Glutamatergic neuron (in vitro differentiated cells): ENCODE measurements around the gene RHO. TPM values are rescaled to one million over a fixed set of nuclear protein-coding genes. Genes with fewer than 3 reads are reported as not detected.

Experiments
- DNase-seq: peaks from one replicate; pipeline ENCODE4 v3.0.0; 2022
- H3K27ac Mint-ChIP-seq: one replicate; pipeline ENCODE4 v1.8.0; 2020; ENCODE audit warnings: mild to moderate bottlenecking, mixed read lengths, inconsistent platforms; ENCODE audit not compliant: unreplicated experiment
- H3K27me3 Mint-ChIP-seq: one replicate; pipeline ENCODE4 v1.8.0; 2020; ENCODE audit warnings: mild to moderate bottlenecking, moderate library complexity, mixed read lengths, inconsistent platforms; ENCODE audit not compliant: unreplicated experiment
- H3K36me3 Mint-ChIP-seq: one replicate; pipeline ENCODE4 v1.8.0; 2020; ENCODE audit warnings: mild to moderate bottlenecking, mixed read lengths, inconsistent platforms; ENCODE audit not compliant: unreplicated experiment
- H3K4me1 Mint-ChIP-seq: one replicate; pipeline ENCODE4 v1.8.0; 2020; ENCODE audit warnings: mild to moderate bottlenecking, low read depth, mixed read lengths, inconsistent platforms; ENCODE audit not compliant: unreplicated experiment
- H3K4me3 Mint-ChIP-seq: one replicate; pipeline ENCODE4 v1.8.0; 2020; ENCODE audit warnings: mild to moderate bottlenecking, mixed read lengths, inconsistent platforms; ENCODE audit not compliant: unreplicated experiment
- H3K9me3 Mint-ChIP-seq: one replicate; pipeline ENCODE4 v1.8.0; 2020; ENCODE audit warnings: mild to moderate bottlenecking, moderate library complexity, mixed read lengths, inconsistent platforms; ENCODE audit not compliant: unreplicated experiment
- CTCF ChIP-seq: fragments of 200-600 bp; sonication (generic); IDR thresholded peaks from one replicate; pipeline ENCODE4 v1.5.0; 2021; ENCODE audit not compliant: partially characterized antibody, unreplicated experiment
- total RNA-seq: library from RNA; stranded (reverse); fragmentation: NEBNext Ultra II Directional; extraction: Animal tissue kit (Norgen Biotek cat#: 25700); gene quantifications from one replicate; pipeline ENCODE4 v1.2.1, GENCODE V29; 2021; ENCODE audit not compliant: unreplicated experiment

The RHO gene
- total RNA-seq, 1 donor from 2014 or later: not detected

- TF ChIP-seq CTCF: no peak
- Mint-ChIP-seq H3K27me3 (peaks cover 3% of the 10 kb centered on the region), H3K4me1 (peaks cover 8% of the 10 kb centered on the region), H3K4me3 (no peak overlapping the region), H3K27ac (no peak overlapping the region), H3K9me3 (peaks cover 8% of the 10 kb centered on the region), H3K36me3 (no peaks in the 10 kb centered on the region)
- no peak for DNase-seq
Observed at GRCh38 chr3:129536804-129537203, 8.4 kb downstream of the RHO start.

GRCh38 chr3:129539206-129539605, 10.8 kb downstream of the RHO start:
- Mint-ChIP-seq H3K9me3 (peaks cover 5% of the 10 kb centered on the region), H3K4me3 (no peak overlapping the region), H3K27ac (no peak overlapping the region), H3K4me1 (peaks cover 8% of the 10 kb centered on the region), H3K27me3 (peaks cover 2% of the 10 kb centered on the region), H3K36me3 (no peaks in the 10 kb centered on the region)
- no peak for TF ChIP-seq CTCF
- no peak for DNase-seq

DNA sequence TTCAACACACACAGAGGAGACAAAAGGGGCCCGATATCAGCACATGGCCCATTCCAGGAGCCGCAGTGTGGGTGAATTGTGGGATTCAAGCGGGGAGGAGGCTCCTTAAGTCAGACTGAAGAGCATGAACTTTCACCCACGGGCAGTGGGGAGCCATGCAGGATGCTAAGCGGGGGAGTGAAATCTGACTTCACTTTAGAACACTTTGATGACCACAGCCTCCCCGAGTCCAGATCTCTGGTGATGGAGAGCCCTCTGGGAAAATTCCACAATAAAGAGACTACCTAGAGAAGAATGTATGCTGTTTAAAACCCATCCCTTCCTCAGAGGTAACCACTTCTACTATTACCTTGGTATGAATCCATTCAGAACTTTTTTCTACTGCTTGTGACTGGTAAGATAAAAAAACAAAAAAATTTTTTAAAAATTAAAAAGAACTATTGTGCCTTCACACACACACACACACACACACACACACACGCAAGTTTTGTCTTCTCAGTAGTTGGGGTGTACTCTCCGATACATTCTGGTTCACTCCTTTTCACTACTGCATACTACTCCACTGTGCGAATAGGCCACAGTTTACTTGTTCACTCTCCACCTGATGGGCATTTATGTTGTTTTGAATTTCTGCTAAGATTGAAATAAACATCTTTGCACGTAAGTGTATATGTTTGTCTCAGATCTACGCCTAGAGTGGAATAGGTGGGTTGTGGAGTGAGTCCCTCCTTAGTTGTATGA, 12.5 kb downstream of the RHO start:
- H3K36me3 Mint-ChIP-seq: no peaks in the 10 kb centered on the region

GRCh38 chr3:129542747-129543146, 14.3 kb downstream of the RHO start:
- TF ChIP-seq CTCF: no peak
- no peaks in the 10 kb centered on the region for H3K36me3 Mint-ChIP-seq
- H3K27me3 Mint-ChIP-seq: peaks cover 2% of the 10 kb centered on the region
- H3K9me3 Mint-ChIP-seq: peaks cover 5% of the 10 kb centered on the region
- no peak for DNase-seq
- H3K4me1 Mint-ChIP-seq: peaks cover 4% of the 10 kb centered on the region
- no peak overlapping the region for H3K27ac Mint-ChIP-seq
- no peak overlapping the region for H3K4me3 Mint-ChIP-seq

More for the DNA sequence above, 12.5 kb downstream of the RHO start:
- H3K27me3 Mint-ChIP-seq: peaks cover 2% of the 10 kb centered on the region
- no peak overlapping the region for H3K27ac Mint-ChIP-seq
- H3K4me3 Mint-ChIP-seq: no peak overlapping the region
- TF ChIP-seq CTCF: no peak
- H3K4me1 Mint-ChIP-seq: peaks cover 6% of the 10 kb centered on the region
- peaks cover 5% of the 10 kb centered on the region for H3K9me3 Mint-ChIP-seq
- no peak for DNase-seq

DNA sequence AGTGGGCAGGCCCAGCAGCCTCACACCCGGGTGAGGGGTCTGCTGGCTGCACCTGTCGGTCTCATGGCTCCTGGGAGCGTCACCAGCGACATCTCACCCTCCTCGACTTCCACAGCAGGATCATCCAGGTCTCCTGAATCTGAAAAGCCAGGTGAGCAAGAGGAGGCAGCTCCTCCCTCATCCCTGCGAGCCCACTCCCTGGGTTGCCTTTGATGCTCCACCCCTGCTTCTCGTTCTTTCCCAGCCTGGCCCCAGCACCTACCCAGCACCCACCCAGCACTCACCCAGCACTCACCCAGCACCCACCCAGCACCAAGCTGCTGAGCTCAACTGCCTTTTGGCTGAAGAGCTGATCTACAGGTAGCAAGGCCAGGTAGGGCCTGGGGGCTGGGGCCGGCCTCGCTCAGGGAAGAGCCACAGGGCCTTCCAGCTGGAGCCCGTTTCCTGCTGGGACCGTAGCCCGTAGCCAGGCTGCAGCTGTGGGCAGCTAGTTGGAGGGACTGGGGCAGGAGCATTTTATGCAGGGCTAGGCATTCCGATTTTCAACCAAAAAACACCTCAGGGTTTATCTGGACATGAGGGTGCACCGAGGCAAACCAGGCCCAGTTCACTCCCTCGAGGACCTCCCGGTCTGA, 14.8 kb downstream of the RHO start, which contains the start of gene H1-8:
Gene H1-8 (plus strand): TSS at position 20 of the 635 bp plus-strand sequence. CDS start 44 bp downstream, at position 64.
- no peak for DNase-seq
- Mint-ChIP-seq H3K9me3 (peaks cover 5% of the 10 kb centered on the region), H3K4me3 (no peak within 1 kb of the TSS), H3K27ac (no peak within 1 kb of the TSS), H3K27me3 (peaks cover 4% of the 10 kb centered on the region), H3K36me3 (no peaks in the 10 kb centered on the region), H3K4me1 (peaks cover 4% of the 10 kb centered on the region)
- no peak for TF ChIP-seq CTCF
